ENCODE measurements around the gene MYO5B. TPM values are rescaled to one million over a fixed set of nuclear protein-coding genes. Genes with fewer than 3 reads are reported as not detected.

Gene MYO5B
- polyA plus RNA-seq, 3 donors = 1.4 to 8.2 (median 3.3) TPM

DNA sequence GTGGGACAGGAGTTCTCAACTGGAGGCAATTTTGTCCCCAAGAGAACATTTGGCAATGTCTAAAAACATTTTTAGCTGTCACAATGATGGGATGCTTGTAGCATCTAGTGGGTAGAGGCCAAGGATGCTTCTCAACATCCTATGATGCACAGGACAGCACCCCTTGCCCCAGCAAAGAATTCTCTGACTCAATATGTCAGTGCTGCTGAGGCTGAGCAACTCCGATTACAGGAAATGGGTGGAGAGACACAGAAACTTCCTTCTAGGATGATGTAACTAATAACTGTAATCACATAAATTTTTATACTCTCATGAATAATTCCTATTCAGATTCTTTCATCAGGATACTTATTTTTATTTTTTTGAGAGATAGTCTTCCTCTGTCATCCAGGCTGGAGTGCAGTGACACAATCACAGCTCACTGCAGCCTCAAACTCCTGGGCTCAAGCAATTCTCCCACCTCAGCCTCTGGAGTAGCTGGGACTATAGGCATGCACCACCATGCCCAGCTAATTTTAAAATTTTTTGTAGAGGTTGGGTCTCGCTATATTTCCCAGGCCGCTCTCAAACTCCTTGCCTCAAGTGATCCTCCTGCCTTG is 261.3 kb downstream of the MYO5B start:
- no peak overlapping the region for H3K27ac ChIP-seq (ENCODE audit: low read depth, low read length)
- WGBS, 3 donors = 65 to 90% (median 76%) methylated on average over 3 of the region's 3 CpGs

- H3K27ac ChIP-seq (ENCODE audit: low read depth, low read length) = no peak overlapping the region
- WGBS, 3 donors = 85 to 94% (median 93%) methylated on average over 3 to 4 of the region's 4 CpGs
Measured at GRCh38 chr18:49931760-49932159, 263.2 kb downstream of the MYO5B start.

DNA sequence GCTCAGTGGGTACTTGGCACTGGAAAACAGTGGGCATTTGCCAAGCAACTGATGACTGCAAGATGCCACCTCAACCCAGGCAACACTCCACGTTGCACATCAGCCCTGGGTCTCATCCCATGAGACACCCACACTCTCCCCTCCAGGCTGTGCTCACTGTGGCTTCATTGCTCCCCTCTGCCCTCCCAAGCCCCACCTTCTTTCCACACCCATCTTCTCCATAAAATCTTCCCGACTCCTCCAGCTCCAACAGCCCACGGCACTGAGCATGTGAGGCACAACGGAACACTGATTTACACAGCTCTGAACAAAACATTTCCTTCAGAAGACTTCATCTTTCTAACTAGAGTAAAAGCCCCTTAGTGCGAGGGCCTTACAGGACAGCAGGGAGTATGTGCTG is 263.8 kb downstream of the MYO5B start:
- WGBS, 3 donors = 64 to 84% (median 71%) methylated on average over 5 of the region's 5 CpGs
- no peak overlapping the region for H3K27ac ChIP-seq (ENCODE audit: low read depth, low read length)

- 50 to 67% (median 53%) methylated on average over 5 of the region's 5 CpGs for WGBS, 3 donors
- H3K27ac ChIP-seq (ENCODE audit: low read depth, low read length) = no peak overlapping the region
Measured at GRCh38 chr18:49926106-49926745, 268.7 kb downstream of the MYO5B start.

DNA sequence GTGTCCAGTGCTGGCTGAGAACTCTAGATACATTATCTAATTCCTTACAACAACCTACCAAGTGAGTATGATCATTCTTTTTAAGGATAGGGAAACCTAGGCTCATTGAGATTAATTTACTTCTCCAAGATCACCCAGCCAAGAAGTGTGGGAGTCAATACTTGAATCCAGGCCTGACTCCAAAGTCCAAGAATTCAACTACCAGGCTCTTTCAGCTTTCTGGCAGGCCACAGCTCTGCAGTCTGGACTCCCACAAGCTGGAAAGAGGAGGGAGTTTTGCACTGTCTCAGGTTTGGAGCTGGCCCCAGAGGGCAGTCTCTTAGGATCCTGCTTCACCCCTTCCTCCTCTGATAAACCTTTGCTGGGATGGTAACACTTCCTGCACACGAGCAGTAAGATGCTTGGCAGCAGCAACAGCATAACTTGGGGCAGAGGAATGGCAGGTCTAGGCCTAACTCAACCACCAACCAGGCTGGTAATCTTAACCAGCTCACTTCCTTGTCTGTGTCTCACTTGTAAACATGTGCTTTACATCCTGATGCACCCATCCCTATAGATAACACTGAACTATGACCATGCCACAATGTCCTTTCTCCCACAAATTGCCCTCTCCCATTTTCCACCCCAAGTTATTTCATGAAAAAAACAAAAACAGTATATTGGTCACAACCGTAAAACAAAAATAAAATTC is 270.5 kb downstream of the MYO5B start:
- 70 to 90% (median 71%) methylated on average over 2 of the region's 2 CpGs for WGBS, 3 donors

DNA sequence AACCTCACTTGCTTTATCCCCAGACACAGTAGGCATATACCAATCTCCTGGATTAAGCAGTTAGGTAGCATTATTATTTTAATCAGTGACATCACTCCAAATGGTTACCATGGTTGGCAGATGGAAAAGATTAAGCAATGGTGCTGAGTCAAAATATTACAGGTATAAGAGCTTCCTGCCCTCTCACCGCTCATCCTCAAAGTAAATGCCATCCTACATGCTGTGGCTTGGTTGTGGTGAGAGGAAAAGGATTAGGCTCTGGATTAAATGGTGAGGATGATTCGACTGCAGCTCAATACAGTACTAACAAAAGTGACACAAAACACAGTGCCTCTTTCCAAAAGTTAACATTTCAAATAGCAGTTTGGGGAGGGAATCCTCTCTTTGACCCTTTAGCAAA is 272.7 kb downstream of the MYO5B start:
- WGBS, 3 donors = 88 to 91% (median 89%) methylated on average over 2 of the region's 2 CpGs
- no peak overlapping the region for H3K27ac ChIP-seq (ENCODE audit: low read depth, low read length)

More for the DNA sequence above, 270.5 kb downstream of the MYO5B start:
- H3K27ac ChIP-seq (ENCODE audit: low read depth, low read length) = no peak overlapping the region

DNA sequence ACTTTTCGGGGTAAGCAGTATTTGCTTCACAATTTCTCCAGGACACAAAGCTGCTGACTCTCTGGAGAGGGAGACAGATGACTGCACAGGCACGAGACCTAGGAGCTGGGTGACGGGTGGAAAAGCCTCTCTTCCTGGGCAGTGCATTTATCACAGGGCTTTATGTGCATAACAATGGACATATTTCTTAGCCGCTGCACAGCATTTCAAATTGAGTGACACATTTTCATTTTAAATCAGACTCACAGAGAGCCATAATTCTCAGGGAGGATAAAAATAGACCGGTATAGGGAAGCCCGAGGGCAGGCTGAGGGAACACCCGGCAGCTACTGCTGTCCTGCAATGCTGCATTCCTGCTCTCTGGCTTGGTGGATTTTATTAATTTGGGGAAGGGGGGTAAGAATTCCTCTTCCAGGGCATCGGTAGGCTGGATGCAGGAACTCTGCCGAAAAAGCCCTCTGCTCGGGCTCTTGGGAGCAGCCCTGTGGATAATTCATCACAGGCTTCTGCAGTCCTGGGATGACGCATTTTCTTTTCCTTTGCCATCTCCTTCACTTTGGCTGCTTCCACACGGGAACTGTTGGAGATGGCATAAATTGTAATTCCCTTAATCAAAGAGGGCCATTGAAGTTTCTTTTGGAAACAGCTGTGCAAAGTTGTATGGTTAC is 273.5 kb downstream of the MYO5B start:
- WGBS, 3 donors = 49 to 70% (median 49%) methylated on average over 12 of the region's 12 CpGs
- H3K27ac ChIP-seq (ENCODE audit: low read depth, low read length) = no peak overlapping the region

- 25 to 68% (median 45%) methylated on average over 6 of the region's 6 CpGs for WGBS, 3 donors
Measured at GRCh38 chr18:49920731-49921130, 274.2 kb downstream of the MYO5B start.

GRCh38 chr18:49917742-49918141 is 277.2 kb downstream of the MYO5B start:
- WGBS, 3 donors = 84 to 97% (median 90%) methylated on average over 5 of the region's 5 CpGs
- H3K27ac ChIP-seq (ENCODE audit: low read depth, low read length) = no peak overlapping the region

More at GRCh38 chr18:49920731-49921130, 274.2 kb downstream of the MYO5B start:
- no peak overlapping the region for H3K27ac ChIP-seq (ENCODE audit: low read depth, low read length)

- no peak overlapping the region for H3K27ac ChIP-seq (ENCODE audit: low read depth, low read length)
- WGBS, 3 donors = 66 to 84% (median 78%) methylated on average over 7 of the region's 7 CpGs
Measured at GRCh38 chr18:49915352-49915751, 279.6 kb downstream of the MYO5B start.

DNA sequence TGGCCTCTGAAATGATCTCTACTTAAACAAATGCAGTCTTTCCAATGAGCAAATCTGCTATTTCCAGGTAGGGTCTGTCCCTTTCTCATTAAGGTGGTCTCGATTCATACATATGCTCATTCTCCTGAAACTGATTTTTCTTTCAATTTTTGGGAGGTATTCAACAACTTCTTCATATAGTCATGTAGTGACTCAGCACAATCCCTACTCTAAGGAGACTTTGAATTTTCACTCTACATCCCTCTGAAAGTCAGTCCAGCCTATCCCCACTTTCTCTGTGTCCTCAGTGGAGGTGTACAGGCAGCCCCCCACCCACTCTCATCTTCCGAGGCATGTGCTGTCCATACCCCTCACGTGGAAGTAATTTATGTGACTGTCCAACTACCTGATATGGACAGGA is 281.7 kb downstream of the MYO5B start:
- H3K27ac ChIP-seq (ENCODE audit: low read depth, low read length) = no peak overlapping the region
- 76 to 90% (median 79%) methylated on average over 3 of the region's 3 CpGs for WGBS, 3 donors

DNA sequence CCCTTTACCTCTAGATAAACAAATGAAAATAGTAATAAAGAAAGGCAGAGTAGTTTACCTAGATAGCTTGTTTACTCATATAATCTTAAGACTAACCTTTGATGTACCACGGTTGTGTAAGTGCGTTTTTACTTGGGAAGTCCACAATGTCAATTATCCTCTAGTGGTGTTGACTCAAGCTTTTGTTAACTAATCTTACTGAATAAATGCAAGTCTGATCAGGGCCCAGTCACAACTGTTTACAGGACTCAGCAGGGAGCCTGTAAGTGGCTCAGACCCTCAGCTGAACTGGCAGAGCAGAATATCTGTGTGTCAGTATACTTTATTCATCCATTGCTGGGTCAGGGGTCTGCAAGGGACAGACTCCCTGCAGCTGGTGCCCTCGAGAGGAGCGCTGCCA is 283.5 kb downstream of the MYO5B start:
- H3K27ac ChIP-seq (ENCODE audit: low read depth, low read length) = no peak overlapping the region
- WGBS, 3 donors = 53 to 63% (median 60%) methylated on average over 4 of the region's 4 CpGs

GRCh38 chr18:49910986-49911385 is 284.0 kb downstream of the MYO5B start:
- H3K27ac ChIP-seq (ENCODE audit: low read depth, low read length) = no peak overlapping the region
- WGBS, 3 donors = 72 to 81% (median 78%) methylated on average over 2 of the region's 2 CpGs

GRCh38 chr18:49910019-49910418 is 284.9 kb downstream of the MYO5B start:
- WGBS, 3 donors = 82 to 91% (median 84%) methylated on average over 5 of the region's 5 CpGs
- no peak overlapping the region for H3K27ac ChIP-seq (ENCODE audit: low read depth, low read length)

DNA sequence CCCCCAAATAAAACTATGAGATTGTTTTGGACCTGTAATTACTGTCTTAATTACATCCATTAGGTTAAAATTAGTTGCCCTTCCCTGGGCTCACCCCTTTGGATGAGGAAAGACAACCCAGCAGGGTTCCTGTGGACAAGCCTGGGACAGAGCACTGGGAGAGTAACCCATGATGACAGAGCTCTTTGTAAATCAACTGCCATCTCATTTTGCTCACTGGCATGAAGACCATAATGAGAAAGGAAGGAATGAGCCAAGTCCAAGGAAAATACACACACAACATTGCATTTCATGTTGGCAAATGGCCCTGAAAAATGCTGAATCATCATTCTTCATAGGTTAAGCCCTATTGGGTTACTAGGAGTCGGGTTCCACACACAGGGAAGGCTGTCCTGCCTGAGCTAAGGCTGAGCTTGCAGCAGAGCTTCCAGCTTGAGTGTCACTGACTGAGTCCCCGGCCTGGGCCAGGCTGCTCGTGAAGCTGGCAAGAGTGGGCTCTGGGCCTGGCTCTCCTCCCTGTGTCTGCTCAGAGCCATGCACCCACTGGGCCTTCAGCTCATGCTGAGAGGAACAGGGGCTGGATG is 287.5 kb downstream of the MYO5B start:
- WGBS, 3 donors = 68 to 76% (median 69%) methylated on average over 3 of the region's 3 CpGs

GRCh38 chr18:49905771-49906170 is 289.2 kb downstream of the MYO5B start:
- 44 to 71% (median 54%) methylated on average over 5 of the region's 5 CpGs for WGBS, 3 donors
- H3K27ac ChIP-seq (ENCODE audit: low read depth, low read length) = no peak overlapping the region

More for the DNA sequence above, 287.5 kb downstream of the MYO5B start:
- no peak overlapping the region for H3K27ac ChIP-seq (ENCODE audit: low read depth, low read length)

DNA sequence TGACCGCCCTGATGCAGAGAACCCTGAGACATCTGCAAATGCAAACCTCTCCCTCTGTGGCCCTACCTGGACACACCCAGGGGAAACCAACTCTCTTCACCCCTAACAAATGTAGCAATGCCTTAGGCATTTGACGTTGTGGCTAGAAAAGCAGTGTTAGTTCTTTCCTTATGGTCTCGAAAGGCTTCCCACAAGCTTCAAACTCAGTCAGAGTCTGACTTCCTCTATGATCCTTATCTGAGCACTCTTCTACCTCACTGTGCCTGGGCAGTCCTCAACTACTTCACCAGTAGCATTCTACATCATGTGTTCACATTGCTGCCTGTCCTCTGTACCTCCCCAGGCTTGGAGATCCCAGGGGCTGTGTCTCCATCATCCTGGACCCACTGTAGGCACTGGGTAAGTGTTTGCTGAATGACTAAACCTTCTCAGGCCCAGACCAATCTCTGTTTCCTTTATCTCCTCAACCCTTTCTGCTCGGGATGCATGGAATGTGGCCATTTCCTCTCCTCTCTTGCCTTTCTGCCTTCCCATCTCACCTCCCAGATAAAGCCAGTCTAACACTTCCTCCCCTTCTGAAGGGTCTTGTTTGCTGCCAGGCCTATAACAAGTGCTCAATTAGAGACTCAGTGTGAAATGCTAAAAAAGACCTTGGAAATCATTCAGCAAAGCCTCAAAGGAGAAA is 289.9 kb downstream of the MYO5B start:
- WGBS, 3 donors = 46 to 71% (median 58%) methylated on average over 4 of the region's 4 CpGs
- no peak overlapping the region for H3K27ac ChIP-seq (ENCODE audit: low read depth, low read length)

DNA sequence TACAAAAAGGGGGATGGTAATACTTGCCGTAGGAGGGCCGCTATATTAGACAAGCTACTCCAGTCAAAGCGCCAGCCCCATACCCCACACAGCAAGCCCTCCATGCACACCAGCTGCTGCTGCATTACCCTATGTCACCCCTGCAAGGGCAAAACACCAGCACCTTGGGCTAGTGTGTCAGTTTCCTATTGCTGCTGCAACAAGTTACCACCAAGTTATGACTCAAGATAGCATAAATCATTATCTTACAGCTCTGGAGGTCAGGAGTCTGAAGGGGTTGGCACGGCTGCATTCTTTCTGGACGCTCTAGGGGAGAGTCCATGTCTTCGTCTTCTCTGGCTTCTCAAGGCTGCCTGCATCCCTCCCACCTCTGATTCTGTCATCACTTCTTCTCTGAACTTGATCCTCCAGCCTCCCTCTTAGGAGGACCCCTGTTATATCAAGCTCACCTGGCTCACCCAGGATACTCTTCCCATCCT is 293.0 kb downstream of the MYO5B start:
- no peak overlapping the region for H3K27ac ChIP-seq (ENCODE audit: low read depth, low read length)
- WGBS, 3 donors = 87 to 88% (median 87%) methylated on average over 6 of the region's 6 CpGs

Measured in adipose tissue (tissue), 3 donors.